ENCODE measurements around the gene YPEL1.

YPEL1 gene

GRCh38 chr22:21697021-21697771 is 38.4 kb downstream of the YPEL1 start:
- no peak for TF ChIP-seq CTCF (IDR thresholded peaks at IDR 0.05; ENCODE audit: low read depth, low read length)
- no peak overlapping the region for H3K4me3 ChIP-seq (ENCODE audit: low read depth, low read length)

GRCh38 chr22:21696115-21696514 is 39.5 kb downstream of the YPEL1 start:
- TF ChIP-seq CTCF (IDR thresholded peaks at IDR 0.05; ENCODE audit: low read depth, low read length): no peak
- H3K4me3 ChIP-seq (ENCODE audit: low read depth, low read length): no peak overlapping the region

GRCh38 chr22:21695430-21696085 is 40.0 kb downstream of the YPEL1 start:
- TF ChIP-seq CTCF (IDR thresholded peaks at IDR 0.05; ENCODE audit: low read depth, low read length): no peak
- no peak overlapping the region for H3K4me3 ChIP-seq (ENCODE audit: low read depth, low read length)

DNA sequence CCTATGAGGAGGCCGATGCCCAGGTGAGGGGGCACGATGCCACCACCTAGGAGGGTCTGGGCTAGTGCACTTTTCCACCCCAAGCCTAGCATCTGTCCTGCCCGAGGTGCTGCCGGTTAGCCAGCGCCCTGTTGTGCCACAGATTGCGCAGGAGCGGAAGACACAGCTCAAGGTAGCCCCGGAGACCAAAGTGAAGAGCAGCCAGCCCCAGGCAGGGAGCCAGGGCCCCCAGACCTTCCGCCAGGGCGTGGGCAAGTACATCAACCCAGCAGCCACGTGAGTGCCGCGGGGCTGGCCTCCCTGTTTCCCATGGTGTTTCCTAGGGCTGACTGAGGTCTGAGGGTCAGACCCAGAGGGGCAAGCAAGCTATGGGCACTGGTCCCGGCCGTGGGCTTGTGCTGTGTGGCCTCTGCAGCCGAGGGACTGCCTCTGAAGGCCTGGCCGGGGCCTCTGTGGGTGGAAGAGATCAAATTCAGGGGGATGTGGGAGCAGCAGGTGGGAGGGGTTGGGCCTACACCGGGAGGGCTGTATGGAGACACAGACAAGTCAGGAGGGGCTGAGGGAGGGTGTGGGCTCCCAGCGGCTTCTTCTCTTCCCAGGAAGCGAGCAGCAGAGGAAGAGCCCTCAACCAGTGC is 40.7 kb downstream of the YPEL1 start:
- no peak overlapping the region for H3K4me3 ChIP-seq (ENCODE audit: low read depth, low read length)
- TF ChIP-seq CTCF (IDR thresholded peaks at IDR 0.05; ENCODE audit: low read depth, low read length): no peak

- no peak for TF ChIP-seq CTCF (IDR thresholded peaks at IDR 0.05; ENCODE audit: low read depth, low read length)
- no peak overlapping the region for H3K4me3 ChIP-seq (ENCODE audit: low read depth, low read length)
Measured at GRCh38 chr22:21694394-21694793, 41.2 kb downstream of the YPEL1 start.

GRCh38 chr22:21693999-21694341 is 41.6 kb downstream of the YPEL1 start:
- no peak overlapping the region for H3K4me3 ChIP-seq (ENCODE audit: low read depth, low read length)
- no peak for TF ChIP-seq CTCF (IDR thresholded peaks at IDR 0.05; ENCODE audit: low read depth, low read length)
